Thymus (tissue), 11 donors: ENCODE results near the gene DCC. TPM values are rescaled to one million over a fixed set of nuclear protein-coding genes. Genes with fewer than 3 reads are reported as not detected.

ENCODE experiments used
- DNase-seq, 9 donors: peaks; one replicate each; pipeline ENCODE4 v3.0.0-alpha.2; 2013; ENCODE audit warnings: low spot score in 9 of 9, low read depth in 6 of 9, missing footprints in 1 of 9
- H3K27ac ChIP-seq, 2 donors: one replicate each; pipeline ENCODE4 v1.5.1; 2013; ENCODE audit warnings: control low read depth in 1 of 2, low read depth in 1 of 2, low read length in 1 of 2, mild to moderate bottlenecking in 1 of 2, moderate library complexity in 1 of 2
- H3K27me3 ChIP-seq, 2 donors: one replicate each; pipeline ENCODE4 v1.5.1; 2013; ENCODE audit warnings: low read length in 1 of 2; ENCODE audit not compliant: control insufficient read depth in 2 of 2, insufficient read depth in 1 of 2
- H3K36me3 ChIP-seq, 2 donors: one replicate each; pipeline ENCODE4 v1.5.1; 2013; ENCODE audit warnings: low read length in 1 of 2, mild to moderate bottlenecking in 1 of 2, moderate library complexity in 1 of 2; ENCODE audit not compliant: control insufficient read depth in 2 of 2, insufficient read depth in 2 of 2
- H3K4me1 ChIP-seq, 2 donors: one replicate each; pipeline ENCODE4 v1.5.1; 2013; ENCODE audit warnings: low read length in 2 of 2; ENCODE audit not compliant: control insufficient read depth in 2 of 2, insufficient read depth in 2 of 2
- H3K4me3 ChIP-seq, 2 donors: one replicate each; pipeline ENCODE4 v1.5.1; 2013; ENCODE audit warnings: low read length in 2 of 2, control low read depth in 1 of 2, mild to moderate bottlenecking in 1 of 2
- H3K9me3 ChIP-seq, 2 donors: one replicate each; pipeline ENCODE4 v1.5.1; 2013; ENCODE audit warnings: low read length in 1 of 2, mild to moderate bottlenecking in 1 of 2; ENCODE audit not compliant: control insufficient read depth in 2 of 2, insufficient read depth in 1 of 2
- WGBS: extraction: QIAGEN DNeasy Blood & Tissue Kit; methylation state at CpG from one replicate; pipeline ENCODE4 v1.1.7; 2013; 5-methylcytosine and 5-hydroxymethylcytosine counted together
- polyA plus RNA-seq: library from polyadenylated mRNA; stranded (reverse); fragments of 200-250 nt; gene quantifications from one replicate; pipeline ENCODE4 v1.2.3, GENCODE V29; 2013
- total RNA-seq: library from RNA; stranded (reverse); fragments of 120-200 nt; gene quantifications from one replicate; pipeline ENCODE4 v1.2.4, GENCODE V29; 2013
- donor health status: healthy.

DCC gene
- total and polyA plus RNA-seq, 2 donors = 0.68 to 7.6 TPM

DNA sequence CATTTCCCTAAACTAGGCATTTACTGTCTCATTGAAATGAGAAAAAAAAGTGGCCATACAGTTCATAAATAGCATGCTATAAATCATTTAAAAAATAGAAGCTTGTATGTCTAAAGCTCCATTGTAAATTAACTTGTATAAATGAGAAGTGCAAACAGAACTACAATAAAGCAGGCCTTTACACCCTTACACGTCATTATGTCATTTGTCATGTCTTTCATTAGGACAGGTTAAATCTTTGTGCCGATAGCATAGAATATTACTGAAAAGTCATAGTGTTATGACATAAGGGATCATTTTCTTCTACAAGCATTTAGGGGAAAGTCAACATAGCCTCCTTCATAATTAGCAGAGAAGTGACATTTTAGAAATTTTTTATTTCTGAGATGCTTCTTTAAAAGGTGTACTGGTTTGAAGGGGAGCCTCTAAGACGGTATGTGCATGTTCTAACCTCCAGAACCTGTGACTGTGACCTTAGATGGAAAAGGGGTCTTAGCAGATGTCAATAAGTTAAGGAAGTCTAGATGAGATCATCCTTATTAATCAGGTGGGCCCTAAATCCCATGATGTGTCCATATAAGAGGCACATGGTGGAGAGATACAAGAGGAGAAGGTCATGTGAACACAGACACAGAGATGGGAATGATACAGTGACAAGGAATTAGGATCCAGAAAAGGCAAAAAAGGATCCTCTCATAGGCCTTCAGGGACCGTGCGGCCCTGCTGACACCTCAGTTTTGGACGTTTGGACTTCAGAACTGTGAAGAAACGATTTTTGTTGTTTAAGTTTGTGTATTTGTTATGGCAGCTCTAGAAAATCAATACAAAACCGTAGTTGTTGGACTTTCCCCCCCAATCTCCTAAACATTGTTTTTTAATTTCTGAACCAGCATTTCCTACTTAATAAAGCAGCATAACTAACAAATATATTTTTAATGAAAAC, 1020.8 kb downstream of the DCC start:
- H3K4me3 ChIP-seq = no peak overlapping the region
- no peak overlapping the region for H3K27ac ChIP-seq
- H3K9me3 ChIP-seq = no peaks in the 10 kb centered on the region
- no peaks in the 10 kb centered on the region for H3K4me1 ChIP-seq
- no peak for DNase-seq
- no peaks in the 10 kb centered on the region for H3K27me3 ChIP-seq
- H3K36me3 ChIP-seq = no peaks in the 10 kb centered on the region
- 88% methylated on average over 8 of the region's 8 CpGs for WGBS

DNA sequence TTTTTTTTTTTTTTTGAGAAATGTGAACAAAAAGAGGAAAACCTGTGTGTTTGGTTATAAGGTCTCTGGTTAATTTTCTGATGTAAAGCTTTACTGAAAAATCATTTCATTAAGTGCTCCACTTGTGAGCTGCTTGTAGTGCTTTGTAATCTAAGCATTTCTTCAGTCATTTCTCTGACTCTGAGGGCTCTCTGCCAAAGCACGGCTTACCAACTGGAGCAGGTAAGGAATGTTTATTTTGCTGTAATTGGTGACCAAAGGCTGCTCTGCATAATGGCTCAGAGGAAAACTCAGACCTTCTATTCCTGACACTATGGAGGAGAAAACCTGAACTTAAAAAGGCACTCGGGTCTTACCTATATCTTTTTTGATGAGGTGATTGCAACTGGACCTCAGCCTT, 1035.6 kb downstream of the DCC start:
- no peak overlapping the region for H3K4me3 ChIP-seq
- WGBS = 92% methylated on average over 2 of the region's 2 CpGs
- no peaks in the 10 kb centered on the region for H3K36me3 ChIP-seq
- H3K27ac ChIP-seq = no peak overlapping the region
- no peaks in the 10 kb centered on the region for H3K4me1 ChIP-seq
- H3K27me3 ChIP-seq = no peaks in the 10 kb centered on the region
- no peak for DNase-seq
- no peaks in the 10 kb centered on the region for H3K9me3 ChIP-seq

GRCh38 chr18:53380063-53380639, 1040.2 kb downstream of the DCC start:
- peak in 5 of 9 donors; percentile 2 to 17 (median 7) for DNase-seq
- H3K36me3 ChIP-seq = no peaks in the 10 kb centered on the region
- no peaks in the 10 kb centered on the region for H3K27me3 ChIP-seq
- H3K4me3 ChIP-seq = no peak overlapping the region
- no peaks in the 10 kb centered on the region for H3K4me1 ChIP-seq
- H3K9me3 ChIP-seq = no peaks in the 10 kb centered on the region
- whole genome bisulfite sequencing = 95% methylated on average over 1 of the region's 1 CpG
- no peak overlapping the region for H3K27ac ChIP-seq

- H3K27me3 ChIP-seq = no peaks in the 10 kb centered on the region
- 77% methylated on average over 1 of the region's 1 CpG for WGBS
- no peaks in the 10 kb centered on the region for H3K4me1 ChIP-seq
- no peak overlapping the region for H3K4me3 ChIP-seq
- no peaks in the 10 kb centered on the region for H3K36me3 ChIP-seq
- no peak for DNase-seq
- no peak overlapping the region for H3K27ac ChIP-seq
- H3K9me3 ChIP-seq = no peaks in the 10 kb centered on the region
Observed at GRCh38 chr18:53382870-53383269, 1042.9 kb downstream of the DCC start.

DNA sequence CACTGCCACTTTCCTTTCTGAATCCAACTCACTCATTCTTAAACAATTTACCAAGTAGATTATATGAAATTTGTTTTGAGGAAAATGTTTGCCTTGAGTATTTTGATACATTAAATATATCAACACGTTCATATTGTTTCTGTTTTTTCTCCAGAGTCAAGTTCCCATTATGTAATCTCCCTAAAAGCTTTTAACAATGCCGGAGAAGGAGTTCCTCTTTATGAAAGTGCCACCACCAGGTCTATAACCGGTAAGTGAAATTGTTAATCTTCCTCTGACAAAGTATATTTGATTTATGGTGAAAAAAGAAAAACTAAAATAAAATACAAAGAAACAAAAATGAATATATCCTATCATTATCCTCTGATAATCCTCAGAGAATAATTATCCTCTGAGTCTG, 1045.9 kb downstream of the DCC start:
- WGBS = 3% methylated on average over 3 of the region's 3 CpGs
- no peaks in the 10 kb centered on the region for H3K36me3 ChIP-seq
- no peak overlapping the region for H3K27ac ChIP-seq
- H3K4me1 ChIP-seq = no peaks in the 10 kb centered on the region
- H3K27me3 ChIP-seq = no peaks in the 10 kb centered on the region
- H3K4me3 ChIP-seq = no peak overlapping the region
- no peak for DNase-seq
- H3K9me3 ChIP-seq = no peaks in the 10 kb centered on the region

GRCh38 chr18:53387581-53387980, 1047.6 kb downstream of the DCC start:
- no peak overlapping the region for H3K4me3 ChIP-seq
- H3K36me3 ChIP-seq = no peaks in the 10 kb centered on the region
- no peaks in the 10 kb centered on the region for H3K9me3 ChIP-seq
- no peak overlapping the region for H3K27ac ChIP-seq
- no peak for DNase-seq
- WGBS = 80% methylated on average over 3 of the region's 3 CpGs
- H3K4me1 ChIP-seq = no peaks in the 10 kb centered on the region
- H3K27me3 ChIP-seq = no peaks in the 10 kb centered on the region

DNA sequence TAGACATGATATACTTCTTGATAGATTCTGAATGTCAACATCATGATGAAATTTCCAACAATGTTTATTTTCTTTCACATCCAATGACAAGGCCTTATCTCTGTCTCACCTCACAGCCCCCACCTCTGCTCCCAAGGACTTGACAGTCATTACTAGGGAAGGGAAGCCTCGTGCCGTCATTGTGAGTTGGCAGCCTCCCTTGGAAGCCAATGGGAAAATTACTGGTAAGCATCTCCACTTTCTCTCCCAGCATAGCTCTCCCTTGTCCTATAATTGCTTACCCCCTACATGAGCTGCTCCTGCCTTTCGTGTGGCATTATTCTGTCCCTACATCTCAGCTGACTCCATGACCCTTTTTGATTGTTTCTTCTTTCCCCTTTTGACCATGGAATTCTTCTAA, 1062.7 kb downstream of the DCC start:
- H3K4me3 ChIP-seq = no peak overlapping the region
- WGBS = 89% methylated on average over 3 of the region's 3 CpGs
- H3K27me3 ChIP-seq = no peaks in the 10 kb centered on the region
- H3K4me1 ChIP-seq = no peaks in the 10 kb centered on the region
- H3K27ac ChIP-seq = no peak overlapping the region
- H3K36me3 ChIP-seq = no peaks in the 10 kb centered on the region
- H3K9me3 ChIP-seq = no peaks in the 10 kb centered on the region
- DNase-seq = no peak

- no peak overlapping the region for H3K27ac ChIP-seq
- no peaks in the 10 kb centered on the region for H3K36me3 ChIP-seq
- H3K27me3 ChIP-seq = no peaks in the 10 kb centered on the region
- no peak for DNase-seq
- H3K4me3 ChIP-seq = no peak overlapping the region
- H3K9me3 ChIP-seq = no peaks in the 10 kb centered on the region
- 69% methylated on average over 5 of the region's 5 CpGs for WGBS
- no peaks in the 10 kb centered on the region for H3K4me1 ChIP-seq
Observed at GRCh38 chr18:53408271-53408670, 1068.3 kb downstream of the DCC start.

GRCh38 chr18:53411511-53411910, 1071.5 kb downstream of the DCC start:
- Histone ChIP-seq H3K27me3 (no peaks in the 10 kb centered on the region), H3K4me1 (no peaks in the 10 kb centered on the region), H3K9me3 (no peaks in the 10 kb centered on the region), H3K4me3 (no peak overlapping the region), H3K27ac (no peak overlapping the region), H3K36me3 (no peaks in the 10 kb centered on the region)
- WGBS = 82% methylated on average over 3 of the region's 3 CpGs
- DNase-seq = no peak
